ENCODE data around the gene KCNQ5. TPM values are rescaled to one million over a fixed set of nuclear protein-coding genes. Genes with fewer than 3 reads are reported as not detected.

KCNQ5 gene
- total RNA-seq, 1 experiment from 2014 or later = 0.27 TPM

- in situ Hi-C loops (cut with HindIII; ENCODE audit: low pct_unique_long_range_greater_than_20kb, low sequenced_read_pairs) = no loop called here
- DNase-seq (ENCODE audit: low read depth) = no peak
Measured at GRCh38 chr6:72946774-72947173, 324.9 kb downstream of the KCNQ5 start.

- in situ Hi-C loops (cut with HindIII; ENCODE audit: low pct_unique_long_range_greater_than_20kb, low sequenced_read_pairs) = no loop called here
Measured at GRCh38 chr6:72947534-72947933, 325.7 kb downstream of the KCNQ5 start.

GRCh38 chr6:72948153-72948552 lies 326.3 kb downstream of the KCNQ5 start:
- DNase-seq (ENCODE audit: low read depth) = no peak
- in situ Hi-C loops (cut with HindIII; ENCODE audit: low pct_unique_long_range_greater_than_20kb, low sequenced_read_pairs) = no loop called here

More at GRCh38 chr6:72947534-72947933, 325.7 kb downstream of the KCNQ5 start:
- DNase-seq (ENCODE audit: low read depth) = no peak

- DNase-seq (ENCODE audit: low read depth) = peak; percentile 52
- in situ Hi-C loops (cut with HindIII; ENCODE audit: low pct_unique_long_range_greater_than_20kb, low sequenced_read_pairs) = no loop called here
Measured at GRCh38 chr6:72950114-72950860, 328.4 kb downstream of the KCNQ5 start.

GRCh38 chr6:72952808-72953630 lies 331.2 kb downstream of the KCNQ5 start:
- DNase-seq (ENCODE audit: low read depth) = peak; percentile 44
- in situ Hi-C loops (cut with HindIII; ENCODE audit: low pct_unique_long_range_greater_than_20kb, low sequenced_read_pairs) = no loop called here

GRCh38 chr6:72953971-72954381 lies 332.1 kb downstream of the KCNQ5 start:
- DNase-seq (ENCODE audit: low read depth) = no peak
- in situ Hi-C loops (cut with HindIII; ENCODE audit: low pct_unique_long_range_greater_than_20kb, low sequenced_read_pairs) = no loop called here

- in situ Hi-C loops (cut with HindIII; ENCODE audit: low pct_unique_long_range_greater_than_20kb, low sequenced_read_pairs) = no loop called here
- DNase-seq (ENCODE audit: low read depth) = no peak
Measured at GRCh38 chr6:72954716-72955115, 332.9 kb downstream of the KCNQ5 start.

- no peak for DNase-seq (ENCODE audit: low read depth)
Measured at GRCh38 chr6:72955666-72956065, 333.8 kb downstream of the KCNQ5 start.

GRCh38 chr6:72956272-72956671 lies 334.4 kb downstream of the KCNQ5 start:
- in situ Hi-C loops (cut with HindIII; ENCODE audit: low pct_unique_long_range_greater_than_20kb, low sequenced_read_pairs) = no loop called here
- DNase-seq (ENCODE audit: low read depth) = no peak

More at GRCh38 chr6:72955666-72956065, 333.8 kb downstream of the KCNQ5 start:
- in situ Hi-C loops (cut with HindIII; ENCODE audit: low pct_unique_long_range_greater_than_20kb, low sequenced_read_pairs) = no loop called here

- in situ Hi-C loops (cut with HindIII; ENCODE audit: low pct_unique_long_range_greater_than_20kb, low sequenced_read_pairs) = no loop called here
Measured at GRCh38 chr6:72959821-72960220, 338.0 kb downstream of the KCNQ5 start.

GRCh38 chr6:72963946-72964345 lies 342.1 kb downstream of the KCNQ5 start:
- in situ Hi-C loops (cut with HindIII; ENCODE audit: low pct_unique_long_range_greater_than_20kb, low sequenced_read_pairs) = no loop called here
- DNase-seq (ENCODE audit: low read depth) = no peak

More at GRCh38 chr6:72959821-72960220, 338.0 kb downstream of the KCNQ5 start:
- DNase-seq (ENCODE audit: low read depth) = no peak

- DNase-seq (ENCODE audit: low read depth) = no peak
- in situ Hi-C loops (cut with HindIII; ENCODE audit: low pct_unique_long_range_greater_than_20kb, low sequenced_read_pairs) = no loop called here
Measured at GRCh38 chr6:72966628-72967280, 344.9 kb downstream of the KCNQ5 start.

- in situ Hi-C loops (cut with HindIII; ENCODE audit: low pct_unique_long_range_greater_than_20kb, low sequenced_read_pairs) = no loop called here
- DNase-seq (ENCODE audit: low read depth) = no peak
Measured at GRCh38 chr6:72967329-72967728, 345.5 kb downstream of the KCNQ5 start.

- no peak for DNase-seq (ENCODE audit: low read depth)
- in situ Hi-C loops (cut with HindIII; ENCODE audit: low pct_unique_long_range_greater_than_20kb, low sequenced_read_pairs) = no loop called here
Measured at GRCh38 chr6:72968704-72969103, 346.8 kb downstream of the KCNQ5 start.

GRCh38 chr6:72969666-72970065 lies 347.8 kb downstream of the KCNQ5 start:
- DNase-seq (ENCODE audit: low read depth) = no peak
- in situ Hi-C loops (cut with HindIII; ENCODE audit: low pct_unique_long_range_greater_than_20kb, low sequenced_read_pairs) = no loop called here

GRCh38 chr6:72972579-72972978 lies 350.7 kb downstream of the KCNQ5 start:
- in situ Hi-C loops (cut with HindIII; ENCODE audit: low pct_unique_long_range_greater_than_20kb, low sequenced_read_pairs) = no loop called here
- no peak for DNase-seq (ENCODE audit: low read depth)

- no peak for DNase-seq (ENCODE audit: low read depth)
- in situ Hi-C loops (cut with HindIII; ENCODE audit: low pct_unique_long_range_greater_than_20kb, low sequenced_read_pairs) = no loop called here
Measured at GRCh38 chr6:72974276-72974675, 352.4 kb downstream of the KCNQ5 start.

- no peak for DNase-seq (ENCODE audit: low read depth)
- in situ Hi-C loops (cut with HindIII; ENCODE audit: low pct_unique_long_range_greater_than_20kb, low sequenced_read_pairs) = no loop called here
Measured at GRCh38 chr6:72975352-72975752, 353.5 kb downstream of the KCNQ5 start.

- in situ Hi-C loops (cut with HindIII; ENCODE audit: low pct_unique_long_range_greater_than_20kb, low sequenced_read_pairs) = no loop called here
- no peak for DNase-seq (ENCODE audit: low read depth)
Measured at GRCh38 chr6:72976484-72976883, 354.6 kb downstream of the KCNQ5 start.

Measured in Caki2 (cell line).